GM12872 (cell line): Measurements from ENCODE around the gene ICAM4.

Source experiments
- CTCF ChIP-seq: IDR thresholded peaks from 3 replicates; pipeline ENCODE4 v1.5.1; 2011; ENCODE audit warnings: low read depth, mild to moderate bottlenecking, low read length, moderate library complexity; ENCODE audit not compliant: insufficient read depth

The ICAM4 gene

GRCh38 chr19:10315335-10316214 lies 28.8 kb downstream of the ICAM4 start, which contains the start of gene FDX2:
FDX2 (minus strand) TSS chr19:10316015; CDS start chr19:10315996, 19 bp downstream.
- no peak for TF ChIP-seq CTCF

DNA sequence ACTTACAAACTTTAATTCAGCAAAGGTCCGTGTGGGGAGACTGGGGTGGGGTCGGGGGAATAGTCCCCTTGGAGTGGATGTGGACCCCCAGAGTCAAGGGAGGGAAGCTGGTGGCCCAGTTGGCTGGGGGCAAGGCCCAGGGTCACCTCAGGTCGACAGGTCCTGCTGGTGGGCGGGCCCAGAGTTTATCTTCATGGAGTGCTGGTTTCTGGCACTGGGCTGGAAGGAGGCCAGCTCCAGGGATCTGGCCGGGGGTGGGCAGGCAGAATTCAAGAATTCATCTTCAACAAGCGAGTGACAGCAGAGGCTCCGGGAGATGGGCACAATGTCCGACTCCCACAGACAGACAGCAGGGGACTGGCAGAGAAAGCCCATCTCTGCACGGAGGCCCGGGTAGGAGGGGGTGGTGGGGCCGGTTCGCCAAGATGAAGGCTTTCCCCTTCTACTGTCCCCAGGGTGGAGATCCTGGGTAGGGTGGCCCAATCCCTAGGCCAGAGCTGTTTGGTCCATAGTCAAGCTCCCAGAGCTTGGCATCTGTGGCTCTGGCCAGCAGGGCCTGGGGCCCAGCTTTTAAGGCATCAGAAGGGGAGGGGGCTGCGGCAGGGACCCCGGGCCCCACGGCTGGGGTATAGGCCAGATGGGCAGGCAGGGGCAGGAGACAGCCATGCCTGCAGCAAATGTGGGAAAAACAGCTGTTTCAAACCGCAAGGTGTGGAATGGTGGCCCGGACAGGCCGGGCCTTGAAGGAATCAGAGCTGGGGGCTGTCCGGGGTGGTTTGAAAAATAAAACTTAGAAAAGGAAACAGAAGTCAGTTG lies 29.7 kb downstream of the ICAM4 start:
- no peak for TF ChIP-seq CTCF

DNA sequence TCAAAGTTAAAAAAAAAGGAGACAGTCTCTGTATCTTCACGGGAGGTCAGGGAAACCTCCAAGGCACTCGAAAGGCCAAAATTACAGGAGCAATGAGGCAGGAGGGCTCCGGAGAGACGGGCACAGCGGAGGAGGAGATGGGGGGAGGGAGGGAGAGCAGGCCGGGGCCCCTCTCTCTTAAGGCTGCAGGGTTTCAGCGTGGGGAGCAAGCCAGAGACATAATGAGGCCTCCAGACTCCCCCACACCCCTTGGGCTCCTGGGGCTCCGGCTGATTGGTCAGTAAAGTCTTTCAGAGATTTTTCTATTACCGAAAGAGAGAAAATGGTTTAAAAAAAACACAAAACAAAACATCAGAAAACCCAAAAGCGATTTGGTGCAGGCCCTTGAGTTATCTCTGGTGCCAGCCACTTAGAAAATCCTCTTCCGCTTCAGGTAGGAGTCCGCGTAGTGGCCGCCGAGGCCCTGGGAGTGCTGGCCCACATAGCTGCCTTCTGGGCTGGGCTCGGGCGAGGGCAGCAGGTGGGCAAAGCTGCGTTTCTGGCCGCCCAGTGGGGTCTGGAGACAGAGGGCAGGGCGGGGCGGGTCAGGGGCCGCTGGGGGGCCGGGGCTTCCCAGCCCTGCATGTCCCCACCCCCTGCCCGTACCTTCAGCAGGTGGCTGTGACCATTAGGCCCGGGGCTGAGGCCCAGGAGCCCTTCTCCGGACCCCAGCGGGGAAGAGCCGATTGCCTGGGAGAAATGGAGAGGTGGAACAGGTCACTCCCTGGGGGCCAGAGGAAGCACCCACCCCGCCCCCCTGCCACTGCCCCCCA lies 30.5 kb downstream of the ICAM4 start:
- no peak for TF ChIP-seq CTCF

DNA sequence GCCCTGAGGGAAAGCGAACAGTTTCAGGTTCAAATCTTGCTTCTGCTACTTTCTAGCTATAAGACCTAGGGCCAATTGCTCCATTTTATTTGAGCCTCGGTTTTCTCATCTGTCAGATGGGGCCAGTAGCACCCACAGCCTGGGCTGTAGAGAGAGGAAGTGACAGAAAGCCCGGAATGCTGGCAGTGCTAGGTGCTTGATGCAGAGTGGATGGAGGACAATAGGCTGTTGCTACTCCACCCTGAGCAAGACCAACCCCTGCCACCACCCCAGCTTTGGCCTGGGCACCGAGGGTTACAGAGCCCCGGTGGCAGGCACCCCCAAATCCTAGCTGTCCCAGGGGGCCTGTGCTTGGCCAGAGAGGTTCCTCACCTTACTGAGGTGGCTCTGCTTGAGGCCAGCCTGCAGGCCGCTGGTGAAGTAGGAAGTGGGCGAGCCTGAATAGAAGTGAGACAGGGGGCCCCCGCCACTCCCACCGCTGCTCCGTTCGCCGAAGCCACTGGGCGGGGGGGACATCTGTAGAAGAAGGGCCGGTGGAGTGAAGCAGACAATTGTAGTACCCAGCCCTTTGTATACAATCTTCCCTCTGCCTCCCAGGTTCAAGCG lies 31.2 kb downstream of the ICAM4 start:
- no peak for TF ChIP-seq CTCF

DNA sequence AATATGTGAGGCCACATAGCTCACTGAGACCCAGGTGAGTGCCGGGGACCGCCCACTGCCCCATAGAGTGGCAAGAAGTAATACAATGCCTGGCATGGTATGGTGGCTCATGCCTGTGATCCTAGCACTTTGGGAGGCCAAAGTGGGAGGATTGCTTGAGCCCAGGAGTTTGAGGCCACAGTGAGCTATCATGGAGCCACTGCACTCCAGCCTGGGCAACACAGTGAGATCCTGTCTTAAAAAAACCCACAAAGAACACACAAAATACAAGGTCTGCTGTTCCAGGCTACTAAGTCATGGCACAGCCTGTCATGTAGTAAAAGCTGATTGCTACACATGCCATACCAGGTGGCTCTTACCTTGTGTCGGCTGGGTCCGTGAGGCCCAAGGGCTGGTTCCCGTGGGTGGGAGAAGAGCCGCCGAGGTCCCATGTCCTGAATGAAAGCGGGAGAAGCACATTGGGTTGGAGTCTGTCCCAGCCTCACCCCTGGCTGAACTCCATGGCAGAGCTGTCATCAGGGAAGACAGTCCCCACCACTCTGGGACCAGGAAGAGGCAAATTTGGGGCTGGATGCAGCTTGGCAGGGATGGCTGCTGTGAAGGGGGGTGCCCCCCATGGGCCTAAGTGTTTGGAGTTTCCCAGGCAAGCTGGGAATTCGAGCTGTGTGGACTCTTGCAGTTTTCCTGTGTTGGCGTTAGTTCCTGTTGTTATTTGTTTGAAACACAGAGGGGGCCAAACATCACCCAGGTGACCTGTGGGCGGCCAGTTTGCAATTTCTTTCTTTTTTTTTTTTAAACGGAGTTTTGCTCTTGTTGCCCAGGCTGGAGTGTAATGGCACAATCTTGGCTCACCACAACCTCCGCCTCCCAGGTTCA lies 32.3 kb downstream of the ICAM4 start:
- no peak for TF ChIP-seq CTCF

DNA sequence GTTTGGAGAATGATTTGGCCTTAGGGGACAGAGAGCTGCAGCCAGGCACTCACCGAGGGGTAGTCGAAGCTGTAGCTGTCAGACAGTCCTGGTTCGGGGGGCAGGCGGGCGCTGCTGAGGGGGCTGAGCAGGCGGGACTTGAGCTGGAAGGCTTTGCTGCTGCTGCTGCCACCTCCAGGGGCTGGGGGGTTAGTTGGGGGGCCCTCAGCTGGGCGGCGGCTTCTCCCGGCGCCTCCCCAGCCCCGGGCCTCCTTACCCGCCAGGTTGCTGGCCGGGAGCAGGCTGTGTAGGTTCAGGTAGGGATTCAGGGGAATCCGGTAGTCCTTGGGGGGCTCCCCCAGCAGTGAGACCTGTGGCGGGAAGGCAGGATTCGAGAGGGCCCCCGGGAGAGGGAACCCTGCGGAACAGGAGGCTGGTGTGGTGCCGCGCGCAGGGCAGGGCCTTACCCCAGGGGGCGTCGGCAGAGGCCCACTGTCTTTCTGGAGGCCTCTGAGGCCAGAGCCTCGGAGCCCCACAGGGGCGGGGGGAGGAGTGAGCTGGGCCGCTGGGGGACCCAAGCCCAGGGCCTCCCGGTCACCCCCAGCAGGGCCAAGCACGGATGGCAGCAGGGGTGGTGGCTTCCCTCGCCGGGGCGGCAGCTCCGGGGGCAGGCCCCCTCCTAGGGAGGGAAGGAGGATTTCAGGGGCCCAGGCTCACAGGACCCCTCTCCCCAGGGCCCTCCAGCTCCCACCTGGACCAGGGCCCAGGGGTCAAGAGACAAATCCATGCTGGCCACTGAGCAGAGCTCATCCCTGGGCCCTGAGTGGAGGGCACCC lies 34.1 kb downstream of the ICAM4 start:
- TF ChIP-seq CTCF, result no peak
